ENCODE results near the gene KIF3A.

GRCh38 chr5:132681983-132682382, 55.4 kb downstream of the KIF3A start:
- TF ChIP-seq, protein P1, sequence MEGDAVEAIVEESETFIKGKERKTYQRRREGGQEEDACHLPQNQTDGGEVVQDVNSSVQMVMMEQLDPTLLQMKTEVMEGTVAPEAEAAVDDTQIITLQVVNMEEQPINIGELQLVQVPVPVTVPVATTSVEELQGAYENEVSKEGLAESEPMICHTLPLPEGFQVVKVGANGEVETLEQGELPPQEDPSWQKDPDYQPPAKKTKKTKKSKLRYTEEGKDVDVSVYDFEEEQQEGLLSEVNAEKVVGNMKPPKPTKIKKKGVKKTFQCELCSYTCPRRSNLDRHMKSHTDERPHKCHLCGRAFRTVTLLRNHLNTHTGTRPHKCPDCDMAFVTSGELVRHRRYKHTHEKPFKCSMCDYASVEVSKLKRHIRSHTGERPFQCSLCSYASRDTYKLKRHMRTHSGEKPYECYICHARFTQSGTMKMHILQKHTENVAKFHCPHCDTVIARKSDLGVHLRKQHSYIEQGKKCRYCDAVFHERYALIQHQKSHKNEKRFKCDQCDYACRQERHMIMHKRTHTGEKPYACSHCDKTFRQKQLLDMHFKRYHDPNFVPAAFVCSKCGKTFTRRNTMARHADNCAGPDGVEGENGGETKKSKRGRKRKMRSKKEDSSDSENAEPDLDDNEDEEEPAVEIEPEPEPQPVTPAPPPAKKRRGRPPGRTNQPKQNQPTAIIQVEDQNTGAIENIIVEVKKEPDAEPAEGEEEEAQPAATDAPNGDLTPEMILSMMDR (IDR thresholded peaks at IDR 0.05 in 2 of 3, conservative IDR thresholded peaks at IDR 0.05 in 1 of 3; ENCODE audit: borderline replicate concordance in 1 of 3, insufficient read depth in 1 of 3, low read depth in 2 of 3, low read length in 2 of 3) = no peak
- TF ChIP-seq MAX (IDR thresholded peaks at IDR 0.05) (no peak), SP1 (IDR thresholded peaks at IDR 0.05; ENCODE audit: low read depth) (no peak), POLR2AphosphoS5 (IDR thresholded peaks at IDR 0.05; ENCODE audit: low read depth, low read length) (no peak)
- TF ChIP-seq, protein P2, sequence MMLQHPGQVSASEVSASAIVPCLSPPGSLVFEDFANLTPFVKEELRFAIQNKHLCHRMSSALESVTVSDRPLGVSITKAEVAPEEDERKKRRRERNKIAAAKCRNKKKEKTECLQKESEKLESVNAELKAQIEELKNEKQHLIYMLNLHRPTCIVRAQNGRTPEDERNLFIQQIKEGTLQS (IDR thresholded peaks at IDR 0.05) = no peak
